Osteoblast (primary cell): ENCODE data around the gene FARS2. TPM values are rescaled to one million over a fixed set of nuclear protein-coding genes. Genes with fewer than 3 reads are reported as not detected.

Experiments
- DNase-seq: peaks from one replicate; pipeline ENCODE4 v3.0.0; 2011; ENCODE audit warnings: low spot score, mixed read lengths; ENCODE audit not compliant: insufficient read length; ENCODE audit errors: missing footprints
- H2AFZ ChIP-seq: 2 replicates; pipeline ENCODE4 v1.6.0; 2011; ENCODE audit warnings: mild to moderate bottlenecking, low read length
- H3K27ac ChIP-seq: 2 replicates; pipeline ENCODE4 v1.5.1; 2011; ENCODE audit warnings: mild to moderate bottlenecking, low read depth, low read length, moderate library complexity
- H3K27me3 ChIP-seq: 2 replicates; pipeline ENCODE4 v1.6.0; 2012; ENCODE audit warnings: mild to moderate bottlenecking, control low read depth, inconsistent platforms, low read length, moderate library complexity; ENCODE audit not compliant: insufficient read depth
- H3K36me3 ChIP-seq: 2 replicates; pipeline ENCODE4 v1.5.1; 2011; ENCODE audit warnings: mild to moderate bottlenecking, low read length, control low read depth, moderate library complexity; ENCODE audit not compliant: insufficient read depth
- H3K4me1 ChIP-seq: 2 replicates; pipeline ENCODE4 v1.5.1; 2011; ENCODE audit warnings: mild to moderate bottlenecking, low read length, control low read depth, moderate library complexity; ENCODE audit not compliant: insufficient read depth
- H3K4me2 ChIP-seq: 2 replicates; pipeline ENCODE4 v1.6.0; 2011; ENCODE audit warnings: mild to moderate bottlenecking, low read length; ENCODE audit not compliant: insufficient read depth
- H3K4me3 ChIP-seq: fragments of 200-600 bp; sonication (generic); 3 replicates; pipeline ENCODE4 v1.5.1; 2012; ENCODE audit warnings: mild to moderate bottlenecking, low read length, inconsistent platforms; ENCODE audit not compliant: insufficient read depth
- H3K79me2 ChIP-seq: 2 replicates; pipeline ENCODE4 v1.6.0; 2012; ENCODE audit warnings: mild to moderate bottlenecking, low read length, control low read depth, inconsistent platforms; ENCODE audit not compliant: insufficient read depth
- H3K9me3 ChIP-seq: 2 replicates; pipeline ENCODE4 v1.5.1; 2011; ENCODE audit warnings: low read depth, low read length, control low read depth
- H4K20me1 ChIP-seq: 2 replicates; pipeline ENCODE4 v1.6.0; 2012; ENCODE audit warnings: mild to moderate bottlenecking, low read length, control low read depth; ENCODE audit not compliant: insufficient read depth
- CTCF ChIP-seq: IDR thresholded peaks from 2 replicates; pipeline ENCODE4 v1.5.1; 2011; ENCODE audit warnings: mild to moderate bottlenecking, low read depth, low read length, moderate library complexity; ENCODE audit errors: extremely low read depth
- total RNA-seq: library from RNA; depleted of rRNA; stranded (reverse); fragments of >200 nt; gene quantifications from 2 replicates; pipeline ENCODE4 v1.2.3, GENCODE V29; 2012

The FARS2 gene
- total RNA-seq, 1 donor, result 29.7 TPM

- Histone ChIP-seq H3K4me1 (no peaks in the 10 kb centered on the region), H3K36me3 (no peaks in the 10 kb centered on the region), H3K4me2 (peak overlapping the region; percentile 1), H3K27ac (no peak overlapping the region), H2AFZ (no peak overlapping the region), H4K20me1 (peaks cover 5% of the 10 kb centered on the region), H3K79me2 (no peaks in the 10 kb centered on the region), H3K4me3 (no peak overlapping the region), H3K27me3 (no peaks in the 10 kb centered on the region), H3K9me3 (no peaks in the 10 kb centered on the region)
- no peak for TF ChIP-seq CTCF
- no peak for DNase-seq
Observed at GRCh38 chr6:5315881-5316280, 54.6 kb downstream of the FARS2 start.

- H2AFZ ChIP-seq, result no peak overlapping the region
- H3K4me1 ChIP-seq, result no peaks in the 10 kb centered on the region
- peaks cover 8% of the 10 kb centered on the region for H4K20me1 ChIP-seq
- no peak overlapping the region for H3K27ac ChIP-seq
- H3K36me3 ChIP-seq, result no peaks in the 10 kb centered on the region
- no peak for TF ChIP-seq CTCF
- no peaks in the 10 kb centered on the region for H3K79me2 ChIP-seq
- DNase-seq, result no peak
- no peak overlapping the region for H3K4me2 ChIP-seq
- H3K9me3 ChIP-seq, result no peaks in the 10 kb centered on the region
- no peaks in the 10 kb centered on the region for H3K27me3 ChIP-seq
- no peak overlapping the region for H3K4me3 ChIP-seq
Observed at GRCh38 chr6:5316951-5317350, 55.6 kb downstream of the FARS2 start.

GRCh38 chr6:5318617-5319272 is 57.4 kb downstream of the FARS2 start:
- Histone ChIP-seq H3K4me1 (no peaks in the 10 kb centered on the region), H4K20me1 (peaks cover 3% of the 10 kb centered on the region), H3K36me3 (no peaks in the 10 kb centered on the region), H3K4me2 (no peak overlapping the region), H2AFZ (no peak overlapping the region), H3K9me3 (no peaks in the 10 kb centered on the region), H3K27ac (no peak overlapping the region), H3K4me3 (no peak overlapping the region), H3K27me3 (no peaks in the 10 kb centered on the region), H3K79me2 (no peaks in the 10 kb centered on the region)
- DNase-seq, result no peak
- TF ChIP-seq CTCF, result no peak

- H3K27me3 ChIP-seq, result no peaks in the 10 kb centered on the region
- H3K36me3 ChIP-seq, result no peaks in the 10 kb centered on the region
- DNase-seq, result no peak
- TF ChIP-seq CTCF, result no peak
- no peak overlapping the region for H2AFZ ChIP-seq
- H4K20me1 ChIP-seq, result peaks cover 5% of the 10 kb centered on the region
- no peaks in the 10 kb centered on the region for H3K79me2 ChIP-seq
- H3K27ac ChIP-seq, result no peak overlapping the region
- no peak overlapping the region for H3K4me2 ChIP-seq
- H3K9me3 ChIP-seq, result no peaks in the 10 kb centered on the region
- H3K4me1 ChIP-seq, result no peaks in the 10 kb centered on the region
- H3K4me3 ChIP-seq, result no peak overlapping the region
Observed at GRCh38 chr6:5323979-5324378, 62.7 kb downstream of the FARS2 start.
